Testis (tissue), 2 donors: Measurements from ENCODE around the gene BRS3.

Experiments
- CTCF ChIP-seq, 3 experiments: fragments of 450-650 bp in 2 of 3; fragments of 200-600 bp in 1 of 3; sonication (generic) in 1 of 3; IDR thresholded peaks; one replicate each; pipeline ENCODE4 v1.5.1; 2016 to 2019; ENCODE audit warnings: antibody characterized with exemption in 3 of 3, mild to moderate bottlenecking in 2 of 3, moderate library complexity in 1 of 3
- POLR2A ChIP-seq: fragments of 450-650 bp; IDR thresholded peaks from one replicate; pipeline ENCODE4 v1.6.1; 2017; ENCODE audit warnings: antibody characterized with exemption, mild to moderate bottlenecking, moderate library complexity

- TF ChIP-seq CTCF (IDR thresholded peaks at IDR 0.05) (no peak), POLR2A (no peak)
Observed at GRCh38 chrX:136488706-136489105, 959 bp downstream of the BRS3 start.
